UCSD-AML1 (cell line): ENCODE data around the gene PRXL2B.

Experiments
- DNase-seq: peaks from one replicate; lab custom pipeline; 2025; ENCODE audit not compliant: unreplicated experiment; lab: John Stamatoyannopoulos, UW

PRXL2B gene

DNA sequence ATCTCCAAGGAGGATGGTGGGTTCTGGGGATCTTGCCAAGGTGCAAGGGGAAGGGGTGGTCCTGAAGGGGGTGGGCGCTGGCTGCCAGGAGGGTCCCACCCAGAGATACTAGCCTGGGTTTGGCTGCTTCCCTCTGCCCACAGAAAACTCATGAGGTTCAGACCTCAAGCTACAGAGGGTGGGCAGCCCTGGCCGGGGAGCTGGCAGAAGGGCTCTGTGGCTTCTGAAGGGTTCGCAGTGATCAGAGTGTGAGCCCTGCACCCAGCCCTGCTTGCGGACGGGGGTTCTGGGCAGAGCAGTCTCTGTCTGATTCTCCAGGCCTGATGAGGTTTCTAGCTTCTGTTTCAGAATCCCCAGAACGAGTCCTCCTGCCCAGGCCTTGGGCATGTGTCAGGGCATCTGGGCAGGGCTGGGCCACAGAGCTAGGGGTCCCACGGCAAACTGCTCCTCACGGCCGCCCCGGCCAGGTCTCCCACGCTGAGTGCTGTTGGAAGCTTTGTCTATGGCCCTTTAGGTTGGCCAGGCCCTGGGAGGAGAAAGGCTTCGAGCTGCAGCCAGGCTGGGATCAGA lies 46.9 kb downstream of the PRXL2B start:
- DNase-seq, result no peak

DNA sequence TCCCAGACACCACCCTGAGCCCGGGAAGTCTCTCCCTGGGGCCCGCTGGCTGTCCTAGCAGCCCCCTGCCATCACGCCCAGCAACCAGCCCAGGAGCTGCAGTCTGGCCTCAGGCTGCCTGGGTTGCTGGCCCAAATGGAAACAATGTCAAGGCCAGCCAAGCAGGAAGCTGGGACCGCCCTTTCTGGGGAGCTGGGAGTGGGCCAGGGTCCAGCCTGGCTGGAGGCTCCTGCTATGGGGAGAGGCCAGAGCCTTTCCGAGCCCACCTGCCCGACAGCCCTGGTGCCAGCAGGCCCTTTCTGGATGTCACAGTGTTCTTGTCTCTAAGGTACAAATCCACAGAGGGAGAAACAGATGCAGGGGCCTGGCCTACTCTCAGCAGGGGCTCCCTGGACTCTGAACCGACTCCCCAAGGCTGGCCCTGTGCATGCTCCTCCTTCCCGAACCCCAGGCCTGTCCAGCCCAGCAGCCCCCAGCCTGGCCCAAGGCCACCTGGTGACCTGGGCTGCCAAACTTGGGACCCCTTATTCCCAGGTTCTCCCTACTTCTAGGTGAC lies 47.4 kb downstream of the PRXL2B start:
- DNase-seq, result no peak

DNA sequence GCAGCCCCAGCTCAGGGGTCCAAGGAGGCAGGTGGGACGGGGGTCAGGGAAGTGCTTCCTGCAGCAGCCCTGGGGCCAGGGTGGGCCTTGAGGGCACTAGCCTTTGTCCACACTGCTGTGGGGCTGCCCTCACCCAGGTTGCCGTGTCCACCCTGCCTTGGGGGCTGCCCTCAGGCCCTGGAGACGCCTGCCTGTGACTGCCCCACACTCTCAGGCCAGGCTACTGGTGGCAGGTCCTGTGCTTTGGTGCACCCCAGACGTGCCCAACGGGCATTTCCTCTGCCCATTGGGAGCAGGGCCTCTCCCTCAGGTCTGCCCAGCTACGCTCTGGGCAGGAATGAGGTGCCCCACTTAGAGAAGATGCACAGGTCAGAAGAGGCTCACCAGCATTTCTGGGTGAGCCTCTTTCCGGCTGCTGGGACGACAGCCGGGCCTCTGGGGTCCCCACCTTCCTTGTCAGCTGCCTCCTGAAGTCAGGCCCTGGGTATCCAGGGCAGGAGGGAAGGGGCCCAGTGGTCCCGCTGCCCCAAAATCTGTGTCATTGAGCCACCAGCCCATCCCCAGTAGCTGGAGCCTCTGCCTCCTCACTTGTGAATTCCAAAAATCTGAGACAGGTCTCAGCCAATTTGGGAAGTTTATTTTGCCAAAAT lies 48.9 kb downstream of the PRXL2B start:
- no peak for DNase-seq

DNA sequence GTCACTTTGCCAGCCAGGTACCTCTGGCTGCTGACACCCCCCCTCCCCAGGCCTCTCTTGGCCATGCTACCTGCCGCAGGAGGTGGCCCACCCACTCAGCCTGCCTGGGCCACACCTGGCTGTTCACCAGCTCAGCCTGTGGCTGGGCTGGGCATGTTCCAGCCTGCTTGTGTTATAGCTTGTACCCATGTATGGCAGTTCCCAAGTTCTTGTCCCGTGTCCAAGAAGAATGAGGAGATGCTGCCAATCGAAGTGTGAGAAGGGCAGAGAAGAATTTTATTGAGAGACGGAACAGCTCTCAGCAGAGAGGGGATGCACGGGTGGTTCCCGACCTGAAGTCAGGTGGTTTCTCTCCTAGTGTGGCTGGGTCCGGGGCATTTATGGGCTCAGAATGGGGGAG lies 50.2 kb downstream of the PRXL2B start:
- DNase-seq, result no peak

GRCh38 chr1:2637442-2638145 lies 51.0 kb downstream of the PRXL2B start:
- DNase-seq, result no peak

DNA sequence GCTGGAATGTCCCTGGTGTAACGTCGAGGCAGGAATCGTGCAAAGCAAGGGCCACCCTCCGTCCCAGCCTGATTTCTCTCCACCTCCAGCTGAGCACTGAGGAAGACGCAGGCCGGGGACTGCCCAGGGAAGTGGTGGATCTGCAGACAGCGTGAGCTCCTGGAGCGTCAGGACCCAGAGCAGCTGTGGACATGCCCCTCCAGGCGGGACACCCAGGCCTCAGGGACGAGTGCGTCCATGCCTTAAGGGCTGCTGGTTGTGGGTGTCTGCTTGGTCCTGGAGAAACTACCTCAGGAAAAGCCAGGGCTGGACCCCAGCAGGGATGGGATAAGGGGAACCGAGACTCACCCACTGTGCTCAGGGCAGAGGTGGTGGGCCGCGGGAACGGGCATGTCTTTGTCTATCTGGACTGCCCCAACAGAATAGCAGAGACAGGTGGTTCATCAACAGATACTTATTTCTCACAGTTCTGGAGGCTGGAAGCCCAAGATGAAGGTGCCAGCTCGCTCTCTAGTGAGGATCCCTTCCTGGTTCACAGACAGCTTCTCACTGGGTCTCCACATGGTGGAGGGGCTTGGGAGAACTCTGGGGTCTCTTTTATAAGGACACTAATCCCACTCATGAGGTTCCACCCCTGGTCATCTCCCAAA lies 52.0 kb downstream of the PRXL2B start:
- no peak for DNase-seq

DNA sequence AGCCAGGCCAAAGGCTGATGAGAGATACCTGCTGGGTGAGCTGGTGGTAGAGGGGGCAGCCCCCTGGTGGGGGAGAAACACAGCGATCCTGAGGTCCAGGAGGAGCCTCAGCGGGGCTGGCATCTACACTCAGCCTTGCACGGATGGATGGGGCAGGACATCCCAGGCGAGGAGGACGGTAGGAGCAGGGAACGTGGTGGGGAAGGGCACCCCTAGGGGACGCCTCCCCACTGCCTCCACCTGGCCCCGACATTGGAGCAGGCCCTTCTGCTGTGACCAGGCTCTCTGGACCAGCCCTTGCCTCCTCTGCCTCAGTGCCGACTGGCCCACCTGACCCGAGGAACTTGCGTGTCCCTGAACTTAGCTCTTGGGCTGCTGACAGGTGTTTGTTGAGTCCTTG lies 52.6 kb downstream of the PRXL2B start:
- DNase-seq, result no peak

DNA sequence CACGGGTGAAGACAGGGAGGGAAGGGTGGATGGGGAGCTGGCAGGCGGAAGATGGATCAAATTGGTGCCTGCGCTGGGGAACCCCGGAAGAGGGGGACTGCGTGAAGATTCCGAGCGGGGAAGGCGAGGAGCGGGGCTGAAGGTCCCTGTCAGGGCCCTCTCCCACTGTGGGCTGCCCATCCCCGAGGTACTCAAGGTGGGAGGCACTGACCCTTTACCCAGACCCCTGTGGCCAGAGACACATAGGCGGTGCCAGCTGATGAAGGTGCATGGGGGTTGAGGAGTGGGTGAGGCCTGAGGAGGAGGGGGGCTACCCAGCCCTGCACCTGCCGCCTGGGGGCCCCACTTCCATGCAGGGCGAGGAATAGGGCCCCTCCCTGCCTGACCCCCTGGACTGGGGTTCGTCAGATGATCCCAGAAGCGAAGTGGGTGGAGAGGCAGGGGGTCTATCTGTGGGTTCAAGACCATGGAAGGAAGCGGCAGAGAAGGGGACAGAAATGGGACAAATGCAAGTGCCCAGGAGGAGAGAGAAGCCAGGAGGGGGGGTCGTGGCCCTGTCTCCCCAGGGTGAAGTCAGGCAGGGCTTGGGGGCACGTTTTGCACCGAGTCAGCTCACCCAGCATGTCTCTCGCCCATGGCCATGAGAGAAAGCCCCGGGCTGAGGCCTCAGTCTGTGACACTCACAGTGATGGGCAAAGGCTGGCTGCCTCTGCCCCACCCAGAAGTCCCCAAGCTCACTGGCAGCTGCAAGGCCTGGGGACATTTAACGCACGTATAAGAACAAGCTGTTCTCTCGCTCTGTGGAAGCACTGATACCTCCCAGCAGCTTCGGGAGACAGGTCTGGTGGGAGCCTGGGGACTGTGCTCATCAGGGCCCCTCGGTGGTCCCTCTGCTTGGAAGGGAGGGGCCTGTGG lies 53.3 kb downstream of the PRXL2B start:
- no peak for DNase-seq

DNA sequence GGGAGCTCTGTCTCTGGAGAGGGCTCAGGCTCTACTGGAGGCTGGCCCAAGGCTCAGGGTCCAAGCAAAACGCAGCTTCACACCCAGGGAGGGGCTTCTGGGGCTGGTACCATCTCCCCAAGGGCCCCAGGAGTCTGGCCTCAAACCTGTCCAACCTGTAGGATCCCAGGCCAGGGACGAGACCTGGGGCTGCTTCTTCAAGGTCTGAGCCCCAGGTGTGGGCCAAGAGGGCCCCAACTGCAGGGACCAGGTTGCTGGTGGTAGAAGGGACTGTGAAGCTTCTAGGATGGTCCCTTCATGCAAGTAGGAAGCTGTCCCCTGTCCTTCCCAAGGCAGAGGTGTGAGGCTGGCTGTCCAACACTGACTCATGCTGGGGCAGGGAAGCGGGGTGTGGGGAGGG lies 54.0 kb downstream of the PRXL2B start:
- DNase-seq, result no peak
